ENCODE measurements around the gene ACTMAP. TPM values are rescaled to one million over a fixed set of nuclear protein-coding genes. Genes with fewer than 3 reads are reported as not detected.

ACTMAP gene
- total RNA-seq, 1 donor: 1.1 TPM

DNA sequence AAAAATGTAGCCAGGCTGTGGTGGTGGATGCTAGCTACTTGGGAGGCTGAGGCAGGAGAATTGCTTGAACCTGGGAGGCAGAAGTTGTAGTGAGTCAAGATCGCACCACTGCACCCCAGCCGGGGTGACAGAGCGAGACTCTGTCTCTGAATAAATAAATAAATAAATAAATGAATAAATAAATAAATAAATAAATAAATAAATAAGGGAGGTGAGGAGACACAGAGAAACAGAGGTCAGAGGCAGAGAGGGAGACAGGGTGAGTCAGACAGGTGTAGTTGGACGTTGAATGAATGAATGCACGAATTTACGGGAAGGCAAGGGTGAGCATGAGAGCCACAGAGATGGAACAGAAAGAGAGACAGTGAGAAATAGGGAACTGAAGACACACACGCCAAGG, 30.9 kb upstream of the ACTMAP start:
- no peak overlapping the region for H2AFZ ChIP-seq (ENCODE audit: low read length)
- DNase-seq (ENCODE audit: insufficient read length, low spot score, missing footprints): no peak
- no peaks in the 10 kb centered on the region for H4K20me1 ChIP-seq (ENCODE audit: insufficient read depth, low read length)
- TF ChIP-seq, protein P1, sequence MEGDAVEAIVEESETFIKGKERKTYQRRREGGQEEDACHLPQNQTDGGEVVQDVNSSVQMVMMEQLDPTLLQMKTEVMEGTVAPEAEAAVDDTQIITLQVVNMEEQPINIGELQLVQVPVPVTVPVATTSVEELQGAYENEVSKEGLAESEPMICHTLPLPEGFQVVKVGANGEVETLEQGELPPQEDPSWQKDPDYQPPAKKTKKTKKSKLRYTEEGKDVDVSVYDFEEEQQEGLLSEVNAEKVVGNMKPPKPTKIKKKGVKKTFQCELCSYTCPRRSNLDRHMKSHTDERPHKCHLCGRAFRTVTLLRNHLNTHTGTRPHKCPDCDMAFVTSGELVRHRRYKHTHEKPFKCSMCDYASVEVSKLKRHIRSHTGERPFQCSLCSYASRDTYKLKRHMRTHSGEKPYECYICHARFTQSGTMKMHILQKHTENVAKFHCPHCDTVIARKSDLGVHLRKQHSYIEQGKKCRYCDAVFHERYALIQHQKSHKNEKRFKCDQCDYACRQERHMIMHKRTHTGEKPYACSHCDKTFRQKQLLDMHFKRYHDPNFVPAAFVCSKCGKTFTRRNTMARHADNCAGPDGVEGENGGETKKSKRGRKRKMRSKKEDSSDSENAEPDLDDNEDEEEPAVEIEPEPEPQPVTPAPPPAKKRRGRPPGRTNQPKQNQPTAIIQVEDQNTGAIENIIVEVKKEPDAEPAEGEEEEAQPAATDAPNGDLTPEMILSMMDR (IDR thresholded peaks at IDR 0.05; ENCODE audit: extremely low read depth, low read depth, low read length): no peak
- peaks cover 4% of the 10 kb centered on the region for H3K79me2 ChIP-seq (ENCODE audit: insufficient read depth, low read length)
- no peaks in the 10 kb centered on the region for H3K9me3 ChIP-seq (ENCODE audit: low read depth, low read length)
- H3K27me3 ChIP-seq (ENCODE audit: insufficient read depth, low read length): no peaks in the 10 kb centered on the region
- no peaks in the 10 kb centered on the region for H3K36me3 ChIP-seq (ENCODE audit: insufficient read depth, low read length)
- H3K4me3 ChIP-seq (ENCODE audit: insufficient read depth, low read length): no peak overlapping the region
- no peak overlapping the region for H3K4me2 ChIP-seq (ENCODE audit: insufficient read depth, low read length)
- H3K27ac ChIP-seq (ENCODE audit: low read depth, low read length): no peak overlapping the region
- H3K4me1 ChIP-seq (ENCODE audit: insufficient read depth, low read length): peaks cover 12% of the 10 kb centered on the region

DNA sequence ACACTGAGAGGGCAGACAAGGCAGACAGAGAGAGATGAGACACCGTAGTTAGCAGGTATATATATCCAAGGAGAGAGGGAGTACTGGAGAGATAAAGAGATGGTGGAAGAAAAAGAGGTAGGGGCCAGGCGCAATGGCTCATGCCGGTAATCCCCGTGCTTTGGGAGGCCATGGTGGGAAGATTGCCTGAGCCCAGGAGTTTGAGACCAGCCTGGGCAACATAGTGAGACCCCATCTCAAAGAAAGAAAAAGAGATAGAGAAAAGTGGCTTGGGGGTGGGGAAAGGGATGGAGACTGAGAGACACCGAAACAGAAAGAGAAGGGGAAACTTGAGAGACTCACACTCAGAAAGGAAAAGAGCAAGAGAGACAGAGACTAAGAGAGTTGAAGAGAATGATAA, 30.3 kb upstream of the ACTMAP start:
- H4K20me1 ChIP-seq (ENCODE audit: insufficient read depth, low read length): no peaks in the 10 kb centered on the region
- H3K4me1 ChIP-seq (ENCODE audit: insufficient read depth, low read length): peaks cover 12% of the 10 kb centered on the region
- H3K4me3 ChIP-seq (ENCODE audit: insufficient read depth, low read length): no peak overlapping the region
- H3K4me2 ChIP-seq (ENCODE audit: insufficient read depth, low read length): no peak overlapping the region
- TF ChIP-seq, protein P1 (IDR thresholded peaks at IDR 0.05; ENCODE audit: extremely low read depth, low read depth, low read length): no peak
- H3K36me3 ChIP-seq (ENCODE audit: insufficient read depth, low read length): no peaks in the 10 kb centered on the region
- no peak overlapping the region for H3K27ac ChIP-seq (ENCODE audit: low read depth, low read length)
- H2AFZ ChIP-seq (ENCODE audit: low read length): no peak overlapping the region
- no peaks in the 10 kb centered on the region for H3K27me3 ChIP-seq (ENCODE audit: insufficient read depth, low read length)
- no peaks in the 10 kb centered on the region for H3K9me3 ChIP-seq (ENCODE audit: low read depth, low read length)
- DNase-seq (ENCODE audit: insufficient read length, low spot score, missing footprints): peak; percentile 1
- H3K79me2 ChIP-seq (ENCODE audit: insufficient read depth, low read length): peaks cover 4% of the 10 kb centered on the region

DNA sequence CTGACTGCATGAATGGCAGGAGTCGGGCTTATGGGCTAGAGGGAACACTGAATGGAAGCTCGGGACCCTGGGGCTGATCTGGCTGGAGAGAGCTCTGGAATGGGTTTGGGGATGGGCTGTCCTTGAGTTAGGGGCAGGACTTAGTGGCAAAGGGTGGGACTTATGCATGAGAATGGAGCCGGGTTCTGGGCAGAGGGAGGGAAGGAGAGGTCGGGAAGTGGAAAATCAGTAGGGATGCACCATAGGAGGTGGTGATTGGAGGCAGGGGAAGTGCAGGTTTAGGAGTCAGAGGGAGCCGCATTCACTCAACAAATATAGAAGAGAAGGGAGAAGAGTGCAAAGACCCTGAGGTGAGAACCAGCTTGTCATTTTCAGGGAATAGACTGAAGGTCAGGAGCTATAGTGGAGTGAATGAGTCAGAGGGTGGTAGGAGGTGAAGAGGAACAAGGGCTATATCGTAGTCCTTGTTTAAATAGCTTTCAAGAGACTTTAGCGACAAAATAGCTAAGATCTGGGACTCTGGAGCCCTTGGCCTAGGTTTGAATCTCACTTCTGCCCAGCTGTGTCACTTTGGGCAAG, 28.5 kb upstream of the ACTMAP start:
- Histone ChIP-seq H3K79me2 (ENCODE audit: insufficient read depth, low read length) (peaks cover 4% of the 10 kb centered on the region), H3K27ac (ENCODE audit: low read depth, low read length) (peak overlapping the region; percentile 88), H3K4me3 (ENCODE audit: insufficient read depth, low read length) (peak overlapping the region; percentile 77), H2AFZ (ENCODE audit: low read length) (peak overlapping the region; percentile 18), H3K4me2 (ENCODE audit: insufficient read depth, low read length) (peak overlapping the region; percentile 71), H3K9me3 (ENCODE audit: low read depth, low read length) (no peaks in the 10 kb centered on the region), H4K20me1 (ENCODE audit: insufficient read depth, low read length) (no peaks in the 10 kb centered on the region), H3K27me3 (ENCODE audit: insufficient read depth, low read length) (no peaks in the 10 kb centered on the region), H3K4me1 (ENCODE audit: insufficient read depth, low read length) (peaks cover 12% of the 10 kb centered on the region), H3K36me3 (ENCODE audit: insufficient read depth, low read length) (no peaks in the 10 kb centered on the region)
- TF ChIP-seq, protein P1 (IDR thresholded peaks at IDR 0.05; ENCODE audit: extremely low read depth, low read depth, low read length): no peak
- DNase-seq (ENCODE audit: insufficient read length, low spot score, missing footprints): peak; percentile 78

DNA sequence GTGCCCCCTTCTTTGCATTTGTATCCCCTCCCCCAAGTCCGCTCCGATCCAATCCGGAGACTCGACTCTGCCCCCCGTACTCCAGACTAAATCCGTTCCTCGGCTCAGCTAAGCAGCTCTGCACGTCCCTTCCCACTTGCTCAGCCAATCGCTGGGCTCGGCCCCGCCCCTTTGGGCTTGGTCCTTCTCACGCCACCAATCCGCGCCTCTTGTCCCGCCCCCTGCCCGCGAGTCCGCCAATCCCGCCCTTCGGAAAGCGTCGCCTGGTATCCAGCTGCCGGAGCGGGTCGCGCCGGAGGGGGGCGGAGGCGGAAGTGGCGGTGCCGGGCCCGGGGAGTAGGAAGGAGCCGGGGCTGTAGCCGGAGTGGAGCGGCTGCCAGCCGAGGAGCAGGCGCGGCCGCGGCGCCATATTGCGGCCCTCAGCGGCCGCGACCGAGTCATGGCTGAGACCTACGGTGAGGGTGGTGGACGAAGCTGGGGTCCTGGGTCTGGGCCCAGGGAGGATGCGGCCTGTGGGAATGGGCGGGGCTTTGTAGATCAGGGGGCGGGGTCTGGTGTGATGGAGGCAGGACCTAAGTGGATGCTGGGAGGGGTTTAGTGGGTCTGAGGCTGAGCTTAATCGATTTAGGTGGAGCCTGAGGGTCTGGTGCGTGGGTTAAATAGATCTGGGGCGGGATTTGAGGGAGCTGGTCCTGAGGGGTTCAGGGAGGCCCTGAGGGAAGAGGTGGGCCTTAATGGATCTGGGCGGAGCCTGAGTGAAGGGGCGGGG, 27.8 kb upstream of the ACTMAP start, which contains the start of gene RAB4B:
TSS of gene RAB4B (plus strand) at position 311 of the 769 bp plus-strand sequence. CDS start at position 440, 129 bp downstream.
- peaks cover 12% of the 10 kb centered on the region for H3K4me1 ChIP-seq (ENCODE audit: insufficient read depth, low read length)
- TF ChIP-seq, protein P1 (IDR thresholded peaks at IDR 0.05; ENCODE audit: extremely low read depth, low read depth, low read length): no peak

More for the DNA sequence above, 27.8 kb upstream of the ACTMAP start, which contains the start of gene RAB4B:
- Histone ChIP-seq H3K79me2 (ENCODE audit: insufficient read depth, low read length) (peaks cover 4% of the 10 kb centered on the region), H2AFZ (ENCODE audit: low read length) (peak within 1 kb of the TSS; percentile 92), H3K36me3 (ENCODE audit: insufficient read depth, low read length) (no peaks in the 10 kb centered on the region), H3K4me3 (ENCODE audit: insufficient read depth, low read length) (peak within 1 kb of the TSS; percentile 77), H3K27ac (ENCODE audit: low read depth, low read length) (peak within 1 kb of the TSS; percentile 88), H3K9me3 (ENCODE audit: low read depth, low read length) (no peaks in the 10 kb centered on the region), H3K4me2 (ENCODE audit: insufficient read depth, low read length) (peak within 1 kb of the TSS; percentile 99), H4K20me1 (ENCODE audit: insufficient read depth, low read length) (no peaks in the 10 kb centered on the region), H3K27me3 (ENCODE audit: insufficient read depth, low read length) (no peaks in the 10 kb centered on the region)
- DNase-seq (ENCODE audit: insufficient read length, low spot score, missing footprints): peak; percentile 98
